Astrocyte (in vitro differentiated cells and primary cell): Measurements from ENCODE around the gene ADAM11.

Source experiments
- CTCF ChIP-seq: IDR thresholded peaks from 2 replicates; pipeline ENCODE4 v1.5.1; 2011; ENCODE audit warnings: low read depth, mild to moderate bottlenecking, inconsistent platforms, low read length, moderate library complexity; ENCODE audit not compliant: insufficient read depth
- EZH2 ChIP-seq: IDR thresholded peaks from 2 replicates; pipeline ENCODE4 v1.6.1; 2012; ENCODE audit warnings: mild to moderate bottlenecking, low read length, inconsistent platforms; ENCODE audit not compliant: insufficient read depth

GRCh38 chr17:44831371-44831770 lies 72.6 kb downstream of the ADAM11 start:
- TF ChIP-seq CTCF = no peak
- no peak for TF ChIP-seq EZH2
